ENCODE measurements around the gene TMTC3. TPM values are rescaled to one million over a fixed set of nuclear protein-coding genes. Genes with fewer than 3 reads are reported as not detected.

TMTC3 gene
- total and polyA plus RNA-seq, 2 donors (not counting 3 experiments of a cell fraction or from before 2014, with no cell fraction given) = 7.8 to 36.5 TPM

- Histone ChIP-seq H3K27me3 (ENCODE audit: control insufficient read depth in 2 of 2, insufficient read depth in 2 of 2, low read length in 2 of 2) (no peaks in the 10 kb centered on the region), H3K4me3 (replicated peaks in 1 of 3; ENCODE audit: insufficient read depth in 1 of 3, low read depth in 1 of 3, low read length in 3 of 3) (no peak overlapping the region), H3K9ac (replicated peaks; ENCODE audit: extremely low read depth, insufficient read depth, low read length) (no peak overlapping the region), H2AFZ (ENCODE audit: low read depth, low read length) (no peak overlapping the region), H4K20me1 (replicated peaks; ENCODE audit: control insufficient read depth, extremely low read depth, insufficient read depth, low read length) (no peaks in the 10 kb centered on the region), H3K4me2 (ENCODE audit: insufficient read depth, low read length) (no peak overlapping the region), H3K4me1 (ENCODE audit: control insufficient read depth, extremely low read depth, insufficient read depth, low read length) (no peaks in the 10 kb centered on the region), H3K9me3 (replicated peaks; ENCODE audit: control insufficient read depth, insufficient read depth, low read length) (no peaks in the 10 kb centered on the region), H3K79me2 (ENCODE audit: control insufficient read depth, insufficient read depth, low read length) (peaks cover 11% of the 10 kb centered on the region), H3K27ac (ENCODE audit: insufficient read depth, low read depth, low read length) (no peak overlapping the region), H3K36me3 (ENCODE audit: control insufficient read depth in 2 of 2, extremely low read depth in 1 of 2, insufficient read depth in 2 of 2, low read length in 2 of 2) (no peaks in the 10 kb centered on the region), H3K9me1 (replicated peaks; ENCODE audit: control insufficient read depth, extremely low read depth, insufficient read depth, low read length) (no peaks in the 10 kb centered on the region)
- CTCF ChIA-PET = interaction anchor here (0.6 kb wide), 1 partner anchor 867 kb away, joined by 3 read pairs; no protein-coding TSS in a partner anchor
- no peak for DNase-seq (ENCODE audit: low read depth, low spot score)
- FAIRE-seq = no peak
- no peak for TF ChIP-seq GATA2 (IDR thresholded peaks at IDR 0.05; ENCODE audit: insufficient read depth, insufficient read length, low read depth, low read length)
- TF ChIP-seq EZH2 (IDR thresholded peaks at IDR 0.05; ENCODE audit: borderline replicate concordance, low read depth, low read length, severe bottlenecking) = no peak
- no peak for TF ChIP-seq JUN (IDR thresholded peaks at IDR 0.05; ENCODE audit: borderline replicate concordance, insufficient read depth, insufficient read length, low read depth)
- no peak for TF ChIP-seq MYC (IDR thresholded peaks at IDR 0.05; ENCODE audit: low read depth, low read length)
- TF ChIP-seq CTCF (IDR thresholded peaks at IDR 0.05; ENCODE audit: extremely low read depth in 1 of 2, insufficient read depth in 1 of 2, low read depth in 1 of 2, low read length in 2 of 2) = no peak
- TF ChIP-seq POLR2AphosphoS5 (IDR thresholded peaks at IDR 0.05; ENCODE audit: insufficient read depth, low read depth, low read length) = no peak
- TF ChIP-seq POLR2A (IDR thresholded peaks at IDR 0.05; ENCODE audit: low read depth, low read length) = no peak
- no peak for TF ChIP-seq FOS (IDR thresholded peaks at IDR 0.05; ENCODE audit: borderline replicate concordance, insufficient read depth, low read length)
- TF ChIP-seq MAX (IDR thresholded peaks at IDR 0.05; ENCODE audit: insufficient read depth, insufficient read length) = no peak
- no TSS peak for BruUV-seq (replicated peaks)
- intact Hi-C loops (cut with micrococcal nuclease) (no loop called here), dilution Hi-C loops (cut with MboI; ENCODE audit: extremely low pct_ligation_motif_present, low sequenced_read_pairs) (no loop called here)
- POLR2A ChIA-PET = no interaction called here
Observed at GRCh38 chr12:88150063-88150462, 8.0 kb downstream of the TMTC3 start.

All from endothelial cell of umbilical vein (primary cell).